ENCODE data around the gene PDE3A.

PDE3A gene

GRCh38 chr12:20629414-20630156 is 261.2 kb downstream of the PDE3A start:
- peak; percentile 71 for DNase-seq (ENCODE audit: low read depth)
- no peak for TF ChIP-seq CTCF (IDR thresholded peaks at IDR 0.05; ENCODE audit: low read length, missing control alignments)
- no peak overlapping the region for H3K4me3 ChIP-seq (replicated peaks; ENCODE audit: low read depth, low read length)

- TF ChIP-seq CTCF (IDR thresholded peaks at IDR 0.05; ENCODE audit: low read length, missing control alignments) = no peak
- peak; percentile 34 for DNase-seq (ENCODE audit: low read depth)
- H3K4me3 ChIP-seq (replicated peaks; ENCODE audit: low read depth, low read length) = no peak overlapping the region
Observed at GRCh38 chr12:20631711-20632110, 263.4 kb downstream of the PDE3A start.

GRCh38 chr12:20641106-20641505 is 272.8 kb downstream of the PDE3A start:
- TF ChIP-seq CTCF (IDR thresholded peaks at IDR 0.05; ENCODE audit: low read length, missing control alignments) = no peak
- no peak overlapping the region for H3K4me3 ChIP-seq (replicated peaks; ENCODE audit: low read depth, low read length)
- DNase-seq (ENCODE audit: low read depth) = no peak

- no peak for DNase-seq (ENCODE audit: low read depth)
- no peak overlapping the region for H3K4me3 ChIP-seq (replicated peaks; ENCODE audit: low read depth, low read length)
- no peak for TF ChIP-seq CTCF (IDR thresholded peaks at IDR 0.05; ENCODE audit: low read length, missing control alignments)
Observed at GRCh38 chr12:20643822-20644221, 275.5 kb downstream of the PDE3A start.

GRCh38 chr12:20646239-20646827 is 278.0 kb downstream of the PDE3A start:
- DNase-seq (ENCODE audit: low read depth) = peak; percentile 75
- H3K4me3 ChIP-seq (replicated peaks; ENCODE audit: low read depth, low read length) = no peak overlapping the region
- peak; percentile 78 for TF ChIP-seq CTCF (IDR thresholded peaks at IDR 0.05; ENCODE audit: low read length, missing control alignments)

GRCh38 chr12:20653871-20654270 is 285.5 kb downstream of the PDE3A start:
- no peak for TF ChIP-seq CTCF (IDR thresholded peaks at IDR 0.05; ENCODE audit: low read length, missing control alignments)
- H3K4me3 ChIP-seq (replicated peaks; ENCODE audit: low read depth, low read length) = no peak overlapping the region
- no peak for DNase-seq (ENCODE audit: low read depth)

GRCh38 chr12:20656600-20656999 is 288.3 kb downstream of the PDE3A start:
- no peak for TF ChIP-seq CTCF (IDR thresholded peaks at IDR 0.05; ENCODE audit: low read length, missing control alignments)
- H3K4me3 ChIP-seq (replicated peaks; ENCODE audit: low read depth, low read length) = no peak overlapping the region
- no peak for DNase-seq (ENCODE audit: low read depth)

Data from fibroblast of pulmonary artery (primary cell).